CD14-positive monocyte (primary cell): ENCODE data around the gene PIP4K2A. TPM values are rescaled to one million over a fixed set of nuclear protein-coding genes. Genes with fewer than 3 reads are reported as not detected.
A peak's percentile ranks its signal among the peaks of the same experiment; 100 is the strongest.

ENCODE experiments used
- DNase-seq, 3 donors: peaks; one replicate each; pipeline ENCODE4 v3.0.0-alpha.2; 2011 to 2022
- H2AFZ ChIP-seq: 2 replicates; pipeline ENCODE4 v1.6.0; 2012; ENCODE audit warnings: mild to moderate bottlenecking, low read depth, low read length, inconsistent platforms; ENCODE audit not compliant: insufficient read depth, poor library complexity, severe bottlenecking
- H3K27ac ChIP-seq, 2 donors: 1 replicate in 1 of 2; 2 replicates in 1 of 2; pipeline ENCODE4 v1.5.1; 2012 to 2013; ENCODE audit warnings: low read length in 2 of 2, control low read depth in 1 of 2, inconsistent platforms in 1 of 2, low read depth in 1 of 2, mild to moderate bottlenecking in 1 of 2
- H3K27me3 ChIP-seq, 2 donors: one replicate each; pipeline versions ENCODE4 v1.6.0 to v1.6.1; 2011 to 2013; ENCODE audit warnings: low read length in 2 of 2; ENCODE audit not compliant: control insufficient read depth in 2 of 2, insufficient read depth in 2 of 2
- H3K36me3 ChIP-seq, 2 donors: replicated peaks in 1 of 2; 1 replicate in 1 of 2; 2 replicates in 1 of 2; pipeline versions ENCODE4 v1.5.1 to v1.6.1; 2012 to 2013; ENCODE audit warnings: low read length in 2 of 2, control low read depth in 1 of 2, inconsistent platforms in 1 of 2, mild to moderate bottlenecking in 1 of 2; ENCODE audit not compliant: insufficient read depth in 2 of 2, control insufficient read depth in 1 of 2
- H3K4me1 ChIP-seq, 2 donors: 1 replicate in 1 of 2; 2 replicates in 1 of 2; pipeline versions ENCODE4 v1.5.1 to v1.6.1; 2012 to 2013; ENCODE audit warnings: low read length in 2 of 2, control low read depth in 1 of 2, inconsistent platforms in 1 of 2, mild to moderate bottlenecking in 1 of 2, moderate library complexity in 1 of 2; ENCODE audit not compliant: insufficient read depth in 2 of 2, control insufficient read depth in 1 of 2
- H3K4me2 ChIP-seq: replicated peaks from 2 replicates; pipeline ENCODE3; 2012; ENCODE audit warnings: low read length, moderate library complexity, mild to moderate bottlenecking; ENCODE audit not compliant: poor library complexity, severe bottlenecking; ENCODE audit errors: extremely low read depth
- H3K4me3 ChIP-seq, 3 experiments: fragments of 200-600 bp in 1 of 3; sonication (generic) in 1 of 3; replicated peaks in 1 of 3; 1 replicate in 2 of 3; 2 replicates in 1 of 3; pipeline ENCODE4 v1.5.1; 2011 to 2013; ENCODE audit warnings: low read length in 3 of 3, mild to moderate bottlenecking in 3 of 3, control low read depth in 2 of 3, low read depth in 2 of 3, inconsistent platforms in 1 of 3, moderate library complexity in 1 of 3
- H3K79me2 ChIP-seq: 2 replicates; pipeline ENCODE4 v1.6.0; 2012; ENCODE audit warnings: mild to moderate bottlenecking, control low read depth, inconsistent platforms, low read length, moderate library complexity; ENCODE audit not compliant: insufficient read depth
- H3K9ac ChIP-seq: 2 replicates; pipeline ENCODE4 v1.6.0; 2017; ENCODE audit warnings: low read length, mild to moderate bottlenecking; ENCODE audit not compliant: insufficient read depth, poor library complexity, severe bottlenecking
- H3K9me3 ChIP-seq, 2 donors: replicated peaks in 1 of 2; 1 replicate in 1 of 2; 2 replicates in 1 of 2; pipeline versions ENCODE4 v1.5.1 to v1.6.1; 2012 to 2013; ENCODE audit warnings: low read length in 2 of 2, control low read depth in 1 of 2; ENCODE audit not compliant: control insufficient read depth in 1 of 2, insufficient read depth in 1 of 2
- H4K20me1 ChIP-seq: 2 replicates; pipeline ENCODE4 v1.6.0; 2012; ENCODE audit warnings: mild to moderate bottlenecking, low read length, control low read depth, moderate library complexity; ENCODE audit not compliant: insufficient read depth
- H3K27ac Mint-ChIP-seq, 7 donors: one replicate each; pipeline ENCODE4 v1.8.0; 2020; ENCODE audit warnings: mild to moderate bottlenecking in 7 of 7, mixed read lengths in 7 of 7, moderate library complexity in 6 of 7, inconsistent platforms in 2 of 7
- H3K27me3 Mint-ChIP-seq, 3 donors: one replicate each; pipeline ENCODE4 v1.8.0; 2021 to 2022; ENCODE audit warnings: low read depth in 3 of 3, mild to moderate bottlenecking in 3 of 3, mixed read lengths in 3 of 3, moderate library complexity in 3 of 3, inconsistent platforms in 1 of 3
- H3K36me3 Mint-ChIP-seq, 2 donors: one replicate each; pipeline ENCODE4 v1.8.0; 2020; ENCODE audit warnings: mixed read lengths in 2 of 2, inconsistent platforms in 1 of 2, mild to moderate bottlenecking in 1 of 2
- H3K4me1 Mint-ChIP-seq: one replicate; pipeline ENCODE4 v1.8.0; 2020; ENCODE audit warnings: mild to moderate bottlenecking, mixed read lengths
- H3K4me3 Mint-ChIP-seq, 2 donors: one replicate each; pipeline ENCODE4 v1.8.0; 2020; ENCODE audit warnings: mild to moderate bottlenecking in 2 of 2, mixed read lengths in 2 of 2, moderate library complexity in 1 of 2
- H3K9me3 Mint-ChIP-seq, 7 donors: one replicate each; pipeline ENCODE4 v1.8.0; 2020 to 2022; ENCODE audit warnings: mixed read lengths in 7 of 7, mild to moderate bottlenecking in 6 of 7, moderate library complexity in 6 of 7, inconsistent platforms in 2 of 7
- CTCF ChIP-seq: fragments of 200-600 bp; IDR thresholded peaks from one replicate; pipeline ENCODE4 v1.8.0; 2022; ENCODE audit warnings: antibody characterized with exemption, mild to moderate bottlenecking
- WGBS: methylation state at CpG from one replicate; pipeline ENCODE4 v1.1.5; 2013; ENCODE audit warnings: missing lambda C conversion rate; ENCODE audit not compliant: insufficient coverage; 5-methylcytosine and 5-hydroxymethylcytosine counted together
- intact Hi-C, 2 donors: fragments of 100-400 bp; cut with micrococcal nuclease; formaldehyde crosslinking; loops; one replicate each; pipeline versions ENCODE4 v1.15.0 to v1.15.1; 2023
- polyA plus RNA-seq, 3 donors: library from polyadenylated mRNA; depleted of rRNA in 1 of 3; unstranded in 2 of 3; stranded (reverse) in 1 of 3; fragments of 300-500 nt in 2 of 3; fragments of >200 nt in 1 of 3; fragmentation: Illumina TruSeq in 2 of 3; gene quantifications; 1 replicate in 2 of 3; 2 replicates in 1 of 3; pipeline ENCODE4 v1.2.3, GENCODE V29; 2012 to 2021

PIP4K2A gene
- polyA plus RNA-seq, 3 donors = 9.7 to 33.7 (median 16.6) TPM

DNA sequence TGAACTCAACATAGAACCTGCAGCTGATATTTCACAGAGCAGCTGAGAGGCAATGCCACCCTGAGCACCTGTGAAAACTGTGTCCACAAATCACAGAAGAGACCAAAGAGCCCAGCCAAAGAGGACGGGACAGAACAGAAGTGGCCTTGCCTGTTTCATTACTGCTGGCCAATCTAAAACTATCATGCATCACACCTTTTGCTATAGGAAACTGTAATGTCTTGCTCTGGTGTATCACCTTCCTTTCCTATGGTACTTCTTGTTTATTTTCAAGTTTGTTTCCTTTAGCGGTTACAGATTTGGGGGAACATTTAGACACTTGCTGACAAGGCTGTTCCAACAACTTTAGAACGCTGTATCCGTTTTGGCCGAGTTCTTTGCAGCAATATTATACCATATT, 80.3 kb downstream of the PIP4K2A start:
- no peak for DNase-seq
- Histone ChIP-seq H3K27me3 (no peaks in the 10 kb centered on the region), H3K9ac (no peak overlapping the region), H3K27ac (peak overlapping the region in 1 of 2 donors; percentile 25), H2AFZ (no peak overlapping the region), H3K79me2 (peaks cover 99% of the 10 kb centered on the region), H4K20me1 (peaks cover 98% of the 10 kb centered on the region), H3K4me1 (peaks cover 23 to 32% of the 10 kb centered on the region in 2 donors), H3K4me3 (no peak overlapping the region), H3K36me3 (no peaks in the 10 kb centered on the region), H3K9me3 (no peaks in the 10 kb centered on the region), H3K4me2 (no peak overlapping the region)
- 100% methylated on average over 1 of the region's 5 CpGs for WGBS
- no peaks in the 10 kb centered on the region for H3K9me3 Mint-ChIP-seq
- H3K4me3 Mint-ChIP-seq = no peak overlapping the region
- intact Hi-C loops = no loop called here
- H3K27me3 Mint-ChIP-seq = peaks cover 0 to 1% (median 0%) of the 10 kb centered on the region in 3 donors
- H3K27ac Mint-ChIP-seq = peak overlapping the region in 2 of 7 donors; percentile 16 to 17
- H3K36me3 Mint-ChIP-seq = peaks cover 3 to 9% of the 10 kb centered on the region in 2 donors
- peaks cover 39% of the 10 kb centered on the region for H3K4me1 Mint-ChIP-seq
- TF ChIP-seq CTCF = no peak

DNA sequence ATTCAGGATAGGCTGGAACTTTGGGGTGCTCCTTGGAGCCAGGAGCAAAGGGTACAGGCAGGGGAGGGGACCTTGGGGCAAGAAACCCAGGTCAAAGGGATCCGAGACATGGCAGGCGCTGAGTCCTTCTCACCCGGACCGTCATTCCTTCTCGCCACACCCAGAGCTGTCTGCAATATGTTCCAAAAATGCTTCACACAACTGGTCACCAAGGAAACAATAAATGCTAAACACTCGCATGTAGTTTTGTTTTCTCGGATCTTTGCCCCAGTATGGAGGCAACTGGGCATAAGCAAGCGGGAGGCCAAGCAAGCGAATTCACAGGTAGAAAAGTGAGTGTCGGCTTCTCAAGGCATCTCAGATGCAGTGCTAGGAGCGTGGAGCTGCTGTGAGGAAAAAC, 80.8 kb downstream of the PIP4K2A start:
- intact Hi-C loops = no loop called here
- no peak overlapping the region for H2AFZ ChIP-seq

More for the DNA sequence above, 80.8 kb downstream of the PIP4K2A start:
- Histone ChIP-seq H3K27ac (peak overlapping the region in 1 of 2 donors; percentile 25), H3K4me1 (peaks cover 23 to 32% of the 10 kb centered on the region in 2 donors), H3K36me3 (no peaks in the 10 kb centered on the region), H3K9ac (no peak overlapping the region), H3K4me2 (no peak overlapping the region), H4K20me1 (peaks cover 97% of the 10 kb centered on the region), H3K79me2 (peaks cover 99% of the 10 kb centered on the region), H3K9me3 (no peaks in the 10 kb centered on the region), H3K4me3 (no peak overlapping the region), H3K27me3 (no peaks in the 10 kb centered on the region)
- H3K4me3 Mint-ChIP-seq = no peak overlapping the region
- no peak for TF ChIP-seq CTCF
- H3K27ac Mint-ChIP-seq = peak overlapping the region in 3 of 7 donors; percentile 16 to 74 (median 35)
- no peak for DNase-seq
- H3K36me3 Mint-ChIP-seq = peaks cover 3 to 9% of the 10 kb centered on the region in 2 donors
- no peaks in the 10 kb centered on the region for H3K9me3 Mint-ChIP-seq
- H3K27me3 Mint-ChIP-seq = peaks cover 0 to 1% (median 0%) of the 10 kb centered on the region in 3 donors
- peaks cover 44% of the 10 kb centered on the region for H3K4me1 Mint-ChIP-seq
- 100% methylated on average over 10 of the region's 11 CpGs for WGBS
